NOMO-1 treated with DMSO at 0.1 percent for 48 hours (cell line): ENCODE measurements around the gene PARP11.
"Not testable (repeated sequence)": the region's sequence is repeated elsewhere in the genome, so short reads cannot be mapped to it uniquely, and the experiment has no call there.

ENCODE experiments used
- DNase-seq: peaks from one replicate; lab custom pipeline; 2025; ENCODE audit not compliant: unreplicated experiment; lab: John Stamatoyannopoulos, UW

Gene PARP11

DNA sequence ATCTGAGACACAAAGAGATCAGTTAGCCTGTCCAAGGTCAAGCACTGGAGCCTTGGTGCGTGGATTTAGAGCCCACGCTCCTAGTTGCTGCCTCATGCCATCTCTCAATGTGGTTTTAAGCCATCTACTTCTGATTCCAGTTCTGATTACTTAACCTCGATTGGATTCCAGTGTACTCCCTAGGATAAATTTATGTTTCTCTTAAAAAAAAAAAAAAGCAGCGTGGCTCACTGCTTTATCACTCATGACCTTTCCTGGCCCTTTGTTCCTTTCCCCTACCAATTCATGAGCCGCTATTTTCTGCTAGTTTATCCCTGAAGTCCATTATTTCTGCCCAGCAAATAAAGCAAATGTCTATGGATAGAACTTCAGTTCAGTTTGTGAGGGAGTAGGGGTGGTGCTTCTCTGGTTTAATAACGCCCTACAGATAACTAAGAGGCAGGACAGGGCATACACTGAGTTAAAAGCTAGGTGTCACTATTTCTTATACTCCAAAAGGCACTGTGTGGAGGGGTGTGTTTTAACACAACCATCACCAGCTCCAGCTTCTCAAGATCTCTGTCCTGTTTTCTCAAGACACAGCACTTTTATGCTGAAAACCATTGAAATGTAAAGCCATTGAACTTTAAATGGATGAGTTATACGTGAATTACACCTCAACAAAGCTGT is 9.8 kb upstream of the PARP11 start:
- DNase-seq, result peak; percentile 15

DNA sequence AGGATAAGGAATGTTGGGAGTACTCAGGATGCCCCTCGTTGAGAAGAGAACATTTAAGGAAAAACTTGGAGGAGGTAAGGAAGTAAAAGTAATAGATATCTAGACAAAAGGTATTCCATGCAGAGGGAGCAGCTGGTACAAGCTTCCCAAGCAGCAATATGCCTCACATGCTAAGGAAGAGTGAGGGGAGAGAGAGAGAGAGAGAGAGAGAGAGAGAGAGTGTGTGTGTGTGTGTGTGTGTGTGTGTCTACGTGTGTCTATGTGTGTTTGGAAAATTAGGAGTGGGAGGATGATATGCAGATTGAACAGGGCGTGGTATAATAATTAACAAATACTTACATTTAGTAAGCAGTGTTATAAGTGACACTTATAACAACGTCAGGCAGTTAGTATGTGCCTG is 9.2 kb upstream of the PARP11 start:
- DNase-seq, result no peak

DNA sequence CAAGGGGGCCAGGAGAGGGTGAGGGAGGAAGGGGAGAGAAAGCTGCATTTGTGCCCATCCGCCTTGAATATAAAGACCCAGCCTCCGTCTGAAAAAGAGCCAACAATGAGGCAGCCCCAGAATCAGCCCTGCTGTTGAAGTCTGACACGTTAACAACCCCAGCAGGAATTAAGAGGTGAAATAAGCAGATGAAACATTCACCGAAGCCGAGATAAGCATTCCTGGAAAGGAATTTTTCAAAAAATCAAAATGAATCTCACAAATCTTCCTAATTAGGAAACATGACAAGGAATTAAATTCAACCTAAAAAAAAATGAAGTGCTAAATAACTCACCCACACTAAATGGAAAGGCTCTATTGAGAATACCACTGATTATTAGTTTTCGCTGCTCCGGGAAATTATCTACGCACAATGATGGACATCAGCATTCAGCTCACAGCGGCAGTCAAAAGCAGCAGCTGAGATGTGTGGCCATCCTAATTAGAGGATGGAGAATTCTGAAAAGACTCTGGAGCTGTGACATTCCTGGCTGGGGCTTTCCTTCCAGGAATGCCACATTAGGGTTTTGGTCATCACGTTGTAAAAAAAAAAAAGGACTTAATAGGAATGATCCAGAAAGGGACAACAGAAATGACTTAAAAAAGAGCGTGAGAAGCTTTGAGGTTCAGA is 8.2 kb upstream of the PARP11 start:
- DNase-seq, result no peak

DNA sequence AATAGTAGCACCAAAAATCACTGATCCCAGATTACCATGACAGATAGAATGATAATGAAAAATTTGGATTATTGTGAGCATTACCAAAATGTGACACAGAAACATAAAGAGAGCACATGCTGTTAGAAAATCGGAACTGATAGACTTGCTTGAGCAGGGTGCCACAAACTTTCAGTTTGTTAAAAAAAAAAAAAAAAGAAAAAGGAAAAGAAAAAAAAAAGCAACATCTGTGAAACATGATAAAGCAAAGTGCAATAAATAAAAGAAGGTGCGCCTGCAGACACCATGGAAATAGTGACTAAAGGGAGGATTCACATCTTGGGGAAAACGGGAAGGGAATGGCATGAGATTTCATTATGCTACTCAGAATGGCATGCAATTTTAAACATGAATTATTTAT is 6.6 kb upstream of the PARP11 start:
- DNase-seq, result no peak

DNA sequence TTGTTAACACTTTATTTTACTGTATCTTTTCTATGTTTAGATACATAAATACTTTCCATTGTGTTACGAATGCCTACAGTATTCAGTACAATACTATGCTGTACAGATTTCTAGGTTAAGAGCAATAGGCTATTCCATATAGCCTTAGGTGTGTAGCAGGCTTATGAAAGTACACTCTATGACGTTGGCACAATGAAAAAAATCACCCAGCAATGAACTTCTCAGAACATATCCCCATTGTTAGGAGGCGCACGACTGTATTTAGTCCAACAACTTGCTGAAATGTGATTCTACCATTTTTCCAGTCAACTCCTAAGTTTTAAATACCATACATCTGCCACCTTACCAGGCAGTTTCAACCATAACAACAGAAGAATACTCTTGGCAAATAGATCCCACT is 1.8 kb downstream of the PARP11 start:
- no peak for DNase-seq

DNA sequence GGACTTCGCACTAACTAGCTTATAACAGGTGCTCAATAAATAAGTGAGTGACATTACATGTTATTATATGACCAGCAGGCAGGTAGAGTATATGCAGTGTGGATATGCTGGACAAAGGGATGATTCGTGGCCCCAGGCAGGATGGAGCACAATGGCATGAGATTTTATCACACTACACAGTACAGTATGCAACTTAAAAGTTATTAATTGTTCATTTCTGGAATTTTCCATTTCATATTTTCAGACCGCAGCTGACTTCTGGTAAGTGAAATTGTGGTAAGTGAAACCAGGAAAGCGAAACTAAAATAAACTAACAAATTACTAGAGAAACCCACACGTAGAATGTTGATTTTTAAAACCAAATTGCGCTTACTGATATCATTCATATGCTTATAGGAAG is 3.3 kb downstream of the PARP11 start:
- DNase-seq, result peak; percentile 19

DNA sequence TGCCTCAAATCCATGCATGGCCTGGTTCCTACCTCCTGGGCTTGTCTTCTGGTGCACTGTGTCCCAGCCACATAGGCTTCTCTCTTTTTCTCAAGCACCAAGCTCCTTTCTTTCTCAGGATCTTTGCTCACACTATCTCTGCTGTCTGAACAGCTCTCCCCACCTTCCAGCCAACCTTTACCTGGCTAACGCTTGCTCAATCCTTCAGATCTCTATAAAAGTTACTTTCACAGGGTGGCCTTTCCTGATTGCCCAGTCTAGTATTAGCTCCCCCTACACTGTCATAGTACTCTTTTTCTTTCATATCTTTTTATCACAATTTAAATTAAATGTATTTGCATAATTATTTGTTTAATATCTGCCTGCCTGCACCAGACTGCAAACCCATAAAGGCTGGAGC is 3.8 kb downstream of the PARP11 start:
- no peak for DNase-seq

DNA sequence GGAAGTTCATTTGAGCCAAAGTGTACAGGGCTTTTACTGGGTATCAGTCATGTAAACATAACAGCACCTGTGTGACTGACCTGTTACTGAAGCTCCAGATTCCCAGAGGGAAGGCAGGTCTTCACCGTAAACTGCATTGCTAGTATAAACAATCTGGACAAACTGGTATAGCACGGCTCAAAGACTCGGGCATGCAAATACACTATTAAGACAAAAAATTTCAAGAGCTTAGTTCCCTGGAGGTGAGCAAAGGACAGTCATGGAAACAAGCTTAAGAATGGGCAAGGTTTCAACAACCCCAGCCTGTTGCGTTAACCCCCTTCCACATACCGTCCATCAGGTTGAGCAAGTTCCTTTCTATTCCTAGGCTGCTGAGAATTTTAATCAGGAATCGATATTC is 9.4 kb downstream of the PARP11 start:
- no peak for DNase-seq

DNA sequence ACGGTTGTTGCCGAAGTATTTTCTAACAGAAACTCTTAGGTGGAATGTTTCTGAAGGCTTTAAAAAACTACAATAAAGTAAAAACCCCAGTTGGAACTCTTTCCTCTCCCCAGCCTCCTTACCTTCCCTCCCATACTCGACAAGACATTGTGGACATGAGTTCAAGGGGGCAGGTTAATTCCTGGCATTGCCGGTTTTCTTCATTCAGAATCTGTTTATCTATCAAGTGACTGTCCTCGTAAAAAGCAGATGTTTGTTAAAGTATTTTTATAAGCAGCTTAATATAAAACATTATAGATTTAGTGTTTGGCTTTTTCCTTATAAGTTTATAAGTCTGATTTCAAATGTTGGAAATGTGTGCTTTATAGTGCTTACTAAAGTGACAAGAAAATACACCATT is 30.7 kb downstream of the PARP11 start:
- no peak for DNase-seq

DNA sequence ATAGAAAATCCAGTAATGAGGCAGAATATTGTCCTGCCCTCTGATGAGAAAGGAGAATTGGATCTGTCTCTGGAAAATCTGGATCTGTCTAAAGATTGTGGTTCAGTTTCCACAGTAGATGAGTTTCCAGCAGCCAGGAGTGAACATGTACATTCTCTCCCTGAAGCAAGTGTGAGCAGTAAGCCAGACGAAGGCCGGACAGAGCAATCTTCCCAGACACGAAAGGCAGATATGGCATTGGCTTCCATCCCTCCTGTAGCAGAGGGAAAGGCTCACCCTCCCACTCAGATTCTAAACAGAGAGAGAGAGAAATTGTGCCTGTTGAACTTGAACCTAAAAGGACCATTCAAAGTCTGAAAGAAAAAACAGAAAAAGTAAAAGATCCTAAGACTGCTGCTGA is 31.4 kb downstream of the PARP11 start:
- DNase-seq, result no peak

DNA sequence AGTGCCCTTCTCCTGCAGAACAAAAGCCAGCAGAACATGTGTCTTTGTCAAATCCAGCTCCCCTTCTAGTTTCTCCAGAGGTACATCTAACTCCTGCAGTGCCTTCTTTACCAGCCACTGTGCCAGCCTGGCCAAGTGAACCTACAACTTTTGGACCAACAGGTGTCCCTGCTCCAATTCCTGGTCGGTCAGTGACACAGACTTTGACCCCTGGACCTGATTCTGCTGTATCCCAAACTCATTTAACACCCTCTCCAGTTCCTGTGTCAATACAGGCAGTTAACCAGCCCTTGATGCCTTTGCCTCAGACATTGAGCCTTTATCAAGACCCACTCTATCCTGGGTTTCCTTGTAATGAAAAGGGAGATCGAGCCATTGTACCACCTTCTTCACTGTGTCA is 32.4 kb downstream of the PARP11 start:
- not testable (repeated sequence) for DNase-seq

DNA sequence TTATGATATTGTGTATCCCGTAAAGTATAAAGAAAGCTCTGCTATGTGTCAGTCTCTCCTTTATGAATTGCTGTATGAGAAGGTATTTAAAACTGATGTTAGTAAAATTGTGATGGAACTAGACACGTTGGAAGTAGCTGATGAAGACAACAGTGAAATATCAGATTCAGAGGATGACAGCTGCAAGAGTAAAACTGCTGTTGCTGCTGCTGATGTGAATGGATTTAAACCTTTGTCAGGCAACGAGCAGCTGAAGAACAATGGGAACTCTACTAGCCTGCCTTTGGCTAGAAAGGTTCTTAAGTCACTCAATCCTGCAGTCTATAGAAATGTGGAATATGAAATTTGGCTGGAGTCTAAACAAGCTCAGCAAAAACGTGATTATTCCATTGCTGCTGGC is 33.5 kb downstream of the PARP11 start:
- not testable (repeated sequence) for DNase-seq

DNA sequence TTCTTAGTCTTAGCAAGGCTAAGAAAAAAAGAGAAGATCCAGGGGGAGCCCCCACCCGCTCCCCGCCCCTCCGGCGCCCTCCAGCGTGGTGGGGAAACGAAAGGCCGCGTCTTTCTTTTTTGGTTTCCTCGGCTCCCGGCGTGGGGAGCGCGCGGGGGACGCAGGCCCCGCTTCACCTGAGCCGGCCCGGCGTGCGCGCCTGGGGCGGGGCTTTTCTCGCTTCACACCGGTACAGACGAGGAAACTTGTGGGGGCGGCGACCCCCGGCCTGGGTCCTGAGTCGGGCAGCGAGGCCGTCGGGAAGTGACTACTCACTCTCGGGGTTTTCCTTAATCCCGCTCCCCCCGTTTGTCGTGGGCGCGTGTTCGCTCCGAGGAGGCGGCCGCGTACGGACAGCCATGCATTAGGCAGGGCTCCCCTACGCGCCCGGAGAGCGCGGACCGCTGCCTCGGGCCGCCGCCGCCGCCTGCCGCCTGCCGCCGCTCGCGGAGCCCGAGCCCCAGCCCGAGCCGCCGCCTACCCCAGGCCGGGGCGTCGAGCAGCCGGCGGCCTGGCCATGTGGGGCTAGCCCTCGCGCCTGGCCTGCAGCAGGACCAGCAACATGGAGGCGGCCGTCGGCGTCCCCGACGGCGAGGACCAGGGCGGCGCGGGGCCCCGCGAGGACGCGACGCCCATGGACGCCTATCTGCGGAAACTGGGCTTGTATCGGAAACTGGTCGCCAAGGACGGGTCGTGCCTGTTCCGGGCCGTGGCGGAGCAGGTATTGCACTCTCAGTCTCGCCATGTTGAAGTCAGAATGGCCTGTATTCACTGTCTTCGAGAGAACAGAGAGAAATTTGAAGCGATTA is 34.3 kb downstream of the PARP11 start:
- DNase-seq, result not testable (repeated sequence)

DNA sequence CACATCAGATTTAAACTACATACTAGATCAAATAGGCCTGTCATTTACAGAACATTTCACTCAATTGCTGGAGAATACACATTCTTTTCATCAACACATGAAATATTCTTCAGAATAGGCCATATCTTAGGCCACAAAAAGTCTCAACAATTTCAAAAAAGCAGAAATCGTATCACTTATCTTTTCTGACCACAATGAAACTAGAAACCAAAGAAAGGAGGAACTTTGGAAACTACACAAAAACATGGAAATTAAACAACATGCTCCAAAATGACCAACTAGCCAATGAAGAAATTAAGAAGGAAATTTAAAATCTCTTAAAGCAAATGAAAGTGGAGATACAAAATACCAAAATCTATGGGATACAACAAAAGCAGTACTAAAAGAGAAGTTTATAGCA is 35.1 kb downstream of the PARP11 start:
- peak; percentile 73 for DNase-seq

DNA sequence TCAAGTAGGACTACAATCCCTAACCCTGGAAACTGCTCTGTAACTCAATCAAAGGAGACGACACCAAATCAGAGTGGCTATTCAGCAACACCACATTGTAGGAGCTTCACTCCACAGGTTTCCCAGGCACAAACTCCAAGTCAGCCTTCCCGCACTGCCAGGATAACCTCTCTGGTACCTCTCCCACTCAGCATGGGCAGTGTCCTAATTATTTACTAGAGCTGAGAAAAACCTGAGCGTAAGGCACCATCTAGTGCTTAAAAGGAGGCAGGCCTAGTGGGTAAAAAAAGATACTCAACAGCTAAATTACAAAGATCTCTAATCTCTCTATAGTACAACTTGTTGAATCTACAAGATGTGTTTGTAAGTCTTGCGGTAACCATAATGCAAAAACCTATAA is 36.1 kb downstream of the PARP11 start:
- no peak for DNase-seq

DNA sequence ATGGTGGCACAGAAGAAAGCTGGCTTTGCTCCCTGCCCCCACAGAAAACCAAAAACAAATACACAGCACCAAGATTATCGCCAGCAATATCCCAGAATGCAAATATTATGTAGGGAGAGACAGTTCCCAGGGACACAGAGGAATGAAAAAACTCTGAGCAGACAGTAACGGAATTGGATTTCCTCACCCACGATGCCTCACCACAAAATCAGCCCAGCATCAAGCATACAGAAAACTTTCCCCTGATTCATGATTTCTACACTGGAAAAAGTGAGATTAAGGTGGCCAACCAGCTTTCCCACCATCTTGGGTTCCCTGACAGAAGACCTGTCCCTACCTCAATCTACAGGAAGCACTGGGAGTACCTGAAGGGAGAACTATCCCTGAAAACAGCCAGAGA is 36.6 kb downstream of the PARP11 start:
- DNase-seq, result no peak

DNA sequence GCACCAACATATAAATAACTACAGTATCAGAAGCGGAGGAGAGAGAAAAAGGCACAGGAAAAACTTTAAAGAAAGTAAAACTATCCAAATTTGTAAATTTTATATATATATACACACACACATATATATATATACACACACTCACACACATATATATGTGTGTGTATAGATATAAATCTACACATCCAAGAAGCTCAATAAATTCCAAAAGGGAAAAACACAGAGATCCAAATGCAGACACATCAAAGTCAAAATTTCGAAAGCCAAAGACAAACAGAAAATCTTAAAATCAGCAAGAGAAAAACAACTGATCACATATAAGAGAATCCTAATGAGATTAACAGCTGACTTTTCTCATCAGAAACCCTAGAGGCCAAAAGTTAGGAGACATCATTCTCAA is 37.3 kb downstream of the PARP11 start:
- no peak for DNase-seq

DNA sequence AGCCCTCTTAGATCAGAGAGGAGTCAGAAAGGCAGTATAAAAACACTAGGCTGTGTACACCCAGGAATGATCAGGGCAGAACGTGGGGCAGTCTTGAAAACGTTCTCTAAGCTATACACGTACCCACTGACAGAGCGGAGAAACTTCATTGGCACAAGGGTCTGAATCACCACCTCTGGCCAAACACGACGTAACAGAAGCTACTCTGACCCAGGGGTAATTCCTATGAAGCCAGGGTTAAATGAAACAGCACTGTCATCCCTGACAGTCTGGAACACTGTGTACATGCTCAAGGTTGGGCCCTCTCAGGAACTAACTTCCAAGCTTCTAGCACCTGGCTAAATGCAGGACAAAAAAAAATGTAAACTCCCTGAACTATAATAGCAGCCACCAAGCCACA is 38.4 kb downstream of the PARP11 start:
- DNase-seq, result no peak

DNA sequence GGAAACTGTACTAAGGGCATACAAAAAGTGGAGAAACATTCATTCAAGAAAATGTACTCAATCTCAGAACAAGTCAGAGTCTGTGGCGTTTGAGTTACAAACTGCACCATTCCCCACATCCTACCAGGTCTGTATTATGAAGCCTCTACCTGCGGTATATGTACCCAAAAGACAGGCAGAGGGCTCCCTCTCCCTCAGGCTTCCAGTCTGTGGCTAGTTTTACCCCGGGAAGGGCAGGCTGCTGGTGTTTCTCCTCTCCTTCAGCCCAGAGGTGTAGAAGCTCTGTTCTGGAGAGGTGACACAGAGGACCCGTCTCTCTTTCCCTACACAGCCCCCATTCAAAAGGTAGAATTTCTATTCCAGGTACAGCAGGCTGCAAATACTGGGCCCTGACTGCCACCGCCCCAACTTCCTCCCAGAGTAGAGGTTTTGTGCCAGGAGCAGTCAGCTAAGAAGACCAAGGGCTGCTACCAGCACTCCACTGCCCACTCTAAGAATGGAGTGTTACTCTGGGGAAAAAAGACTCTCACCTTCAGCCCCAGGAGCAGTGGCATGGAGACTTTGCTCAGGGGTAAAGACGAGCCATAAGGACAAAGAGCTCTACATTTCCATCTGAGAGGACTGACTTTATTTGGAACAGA is 39.4 kb downstream of the PARP11 start:
- no peak for DNase-seq

DNA sequence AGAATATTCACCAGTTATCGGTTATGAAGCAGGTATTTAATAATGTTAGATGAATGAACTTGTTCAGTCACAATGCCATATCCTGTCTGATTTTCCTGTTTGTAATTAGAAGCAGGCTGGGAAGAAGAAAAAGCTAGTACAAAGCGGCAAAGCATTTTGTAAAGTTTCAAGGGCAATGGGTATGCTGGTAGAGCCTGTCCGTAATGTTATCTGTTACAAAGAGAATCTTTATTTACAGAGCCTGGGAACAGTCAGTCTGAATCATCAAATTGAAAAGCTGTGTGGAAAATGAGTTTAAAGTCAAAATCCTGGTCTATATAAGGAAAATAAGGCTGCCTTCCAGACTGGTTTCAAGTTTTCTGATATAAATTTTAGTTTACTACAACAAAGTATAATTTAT is 40.5 kb downstream of the PARP11 start:
- DNase-seq, result no peak

DNA sequence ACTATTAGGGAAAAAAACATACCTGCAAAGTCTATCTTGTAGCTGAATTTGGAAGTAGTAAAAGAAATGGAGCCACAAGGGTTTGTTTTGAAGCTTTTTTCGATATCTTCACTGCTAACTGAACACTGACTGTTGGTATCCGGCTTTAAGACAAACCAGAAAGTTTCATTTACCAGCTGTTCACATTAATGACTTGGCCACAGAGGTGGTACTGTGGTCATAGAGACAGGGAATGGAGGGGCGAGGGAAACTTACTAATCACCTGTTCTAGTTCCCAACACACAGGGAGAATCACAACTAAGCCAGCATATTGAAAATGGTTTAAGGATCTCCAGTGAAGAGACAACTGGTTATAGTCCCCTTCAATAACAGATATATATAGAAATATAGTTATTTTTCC is 44.3 kb downstream of the PARP11 start:
- no peak for DNase-seq
